Smooth muscle cell (in vitro differentiated cells): Measurements from ENCODE around the gene FARS2. TPM values are rescaled to one million over a fixed set of nuclear protein-coding genes. Genes with fewer than 3 reads are reported as not detected.

Source experiments
- DNase-seq: peaks from one replicate; lab custom pipeline; 2025; ENCODE audit not compliant: unreplicated experiment; lab: John Stamatoyannopoulos, UW
- H2AFZ ChIP-seq: fragments of 200-600 bp; sonication (generic); 2 replicates; pipeline ENCODE4 v1.6.0; 2016; ENCODE audit warnings: antibody characterized with exemption, low read depth, mild to moderate bottlenecking
- H3F3A ChIP-seq: fragments of 200-600 bp; sonication (generic); 2 replicates; pipeline ENCODE4 v1.6.0; 2017; ENCODE audit warnings: antibody characterized with exemption, low read depth
- H3K27ac ChIP-seq: fragments of 200-600 bp; sonication (generic); 2 replicates; pipeline ENCODE4 v1.5.1; 2016; ENCODE audit warnings: low read depth, mild to moderate bottlenecking
- H3K27me3 ChIP-seq: fragments of 200-600 bp; sonication (generic); 2 replicates; pipeline ENCODE4 v1.6.1; 2016; ENCODE audit warnings: low read depth, mild to moderate bottlenecking
- H3K36me3 ChIP-seq: fragments of 200-600 bp; sonication (generic); 2 replicates; pipeline ENCODE4 v1.5.1; 2016; ENCODE audit warnings: low read depth
- H3K4me1 ChIP-seq: fragments of 200-600 bp; sonication (generic); 2 replicates; pipeline ENCODE4 v1.5.1; 2016; ENCODE audit warnings: low read depth
- H3K4me2 ChIP-seq: fragments of 200-600 bp; sonication (generic); 2 replicates; pipeline ENCODE4 v1.6.0; 2016; ENCODE audit warnings: mild to moderate bottlenecking
- H3K4me3 ChIP-seq: fragments of 200-600 bp; sonication (generic); 2 replicates; pipeline ENCODE4 v1.5.1; 2016; ENCODE audit warnings: mild to moderate bottlenecking
- H3K79me2 ChIP-seq: fragments of 200-600 bp; sonication (generic); 2 replicates; pipeline ENCODE4 v1.6.0; 2016; ENCODE audit warnings: low read depth, mild to moderate bottlenecking
- H3K9ac ChIP-seq: fragments of 200-600 bp; sonication (generic); 2 replicates; pipeline ENCODE4 v1.6.0; 2016; ENCODE audit warnings: low read depth
- H3K9me3 ChIP-seq: fragments of 200-600 bp; sonication (generic); replicated peaks from 2 replicates; pipeline ENCODE4 v1.5.1; 2016; ENCODE audit warnings: low read depth
- H4K20me1 ChIP-seq: fragments of 200-600 bp; sonication (generic); 2 replicates; pipeline ENCODE4 v1.6.0; 2016; ENCODE audit warnings: low read depth
- WGBS: methylation state at CpG from one replicate; pipeline ENCODE4 v1.1.7; 2016; ENCODE audit warnings: low lambda C conversion rate; 5-methylcytosine and 5-hydroxymethylcytosine counted together
- polyA plus RNA-seq: library from polyadenylated mRNA; unstranded; fragments of >200 nt; fragmentation: Nextera tagmentation; extraction: Ambion mirVana; gene quantifications from 2 replicates; pipeline ENCODE4 v1.2.1, GENCODE V29; 2016
- total RNA-seq: library from RNA; depleted of rRNA; stranded (reverse); fragments of >200 nt; gene quantifications from 2 replicates; pipeline ENCODE4 v1.2.3, GENCODE V29; 2014
- TF ChIP-seq, protein P1 (sequence below): fragments of 200-600 bp; sonication (generic); IDR thresholded peaks from 2 replicates; pipeline ENCODE4 v1.5.1; 2017; ENCODE audit warnings: borderline replicate concordance, mild to moderate bottlenecking, antibody characterized with exemption; ENCODE audit not compliant: insufficient read depth, poor library complexity, severe bottlenecking

The FARS2 gene
- total and polyA plus RNA-seq, 2 experiments from 2014 or later: 9.6 to 13.2 TPM

DNA sequence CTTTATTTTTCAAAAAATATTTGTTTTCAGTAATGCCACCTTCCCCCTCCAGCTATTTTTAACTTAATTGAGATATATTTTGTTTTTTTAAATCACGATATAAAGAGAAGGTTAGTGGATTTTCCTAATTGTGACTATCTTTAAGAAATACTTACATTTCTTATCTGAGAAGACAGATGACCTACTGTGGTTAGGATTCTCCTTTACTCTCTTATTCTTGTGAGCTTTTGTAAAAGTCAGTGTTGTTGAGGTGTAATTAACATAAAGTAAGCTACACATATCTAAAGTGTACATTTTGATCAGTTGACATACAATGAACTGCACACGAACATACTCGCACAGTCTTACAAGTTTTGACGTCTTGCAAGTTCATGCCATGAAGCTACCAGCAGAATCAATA is 144.7 kb downstream of the FARS2 start:
- H3K4me1 ChIP-seq: peaks cover 5% of the 10 kb centered on the region
- H2AFZ ChIP-seq: no peak overlapping the region
- H3K27ac ChIP-seq: no peak overlapping the region
- no peak overlapping the region for H3K4me2 ChIP-seq
- no peak overlapping the region for H3K4me3 ChIP-seq
- H3K9me3 ChIP-seq: peaks cover 7% of the 10 kb centered on the region
- DNase-seq: no peak
- H3F3A ChIP-seq: no peaks in the 10 kb centered on the region
- peaks cover 9% of the 10 kb centered on the region for H3K79me2 ChIP-seq
- H4K20me1 ChIP-seq: no peaks in the 10 kb centered on the region
- TF ChIP-seq, protein P1, sequence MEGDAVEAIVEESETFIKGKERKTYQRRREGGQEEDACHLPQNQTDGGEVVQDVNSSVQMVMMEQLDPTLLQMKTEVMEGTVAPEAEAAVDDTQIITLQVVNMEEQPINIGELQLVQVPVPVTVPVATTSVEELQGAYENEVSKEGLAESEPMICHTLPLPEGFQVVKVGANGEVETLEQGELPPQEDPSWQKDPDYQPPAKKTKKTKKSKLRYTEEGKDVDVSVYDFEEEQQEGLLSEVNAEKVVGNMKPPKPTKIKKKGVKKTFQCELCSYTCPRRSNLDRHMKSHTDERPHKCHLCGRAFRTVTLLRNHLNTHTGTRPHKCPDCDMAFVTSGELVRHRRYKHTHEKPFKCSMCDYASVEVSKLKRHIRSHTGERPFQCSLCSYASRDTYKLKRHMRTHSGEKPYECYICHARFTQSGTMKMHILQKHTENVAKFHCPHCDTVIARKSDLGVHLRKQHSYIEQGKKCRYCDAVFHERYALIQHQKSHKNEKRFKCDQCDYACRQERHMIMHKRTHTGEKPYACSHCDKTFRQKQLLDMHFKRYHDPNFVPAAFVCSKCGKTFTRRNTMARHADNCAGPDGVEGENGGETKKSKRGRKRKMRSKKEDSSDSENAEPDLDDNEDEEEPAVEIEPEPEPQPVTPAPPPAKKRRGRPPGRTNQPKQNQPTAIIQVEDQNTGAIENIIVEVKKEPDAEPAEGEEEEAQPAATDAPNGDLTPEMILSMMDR: no peak
- WGBS: 97% methylated on average over 4 of the region's 4 CpGs
- H3K27me3 ChIP-seq: no peaks in the 10 kb centered on the region
- H3K36me3 ChIP-seq: peaks cover 7% of the 10 kb centered on the region
- no peak overlapping the region for H3K9ac ChIP-seq

GRCh38 chr6:5411414-5411813 is 150.1 kb downstream of the FARS2 start:
- no peaks in the 10 kb centered on the region for H3K27me3 ChIP-seq
- no peak overlapping the region for H3K4me3 ChIP-seq
- no peak overlapping the region for H3K4me2 ChIP-seq
- peaks cover 13% of the 10 kb centered on the region for H3K4me1 ChIP-seq
- TF ChIP-seq, protein P1: no peak
- H3K27ac ChIP-seq: no peak overlapping the region
- H3K9ac ChIP-seq: no peak overlapping the region
- no peak overlapping the region for H2AFZ ChIP-seq
- H3K79me2 ChIP-seq: no peaks in the 10 kb centered on the region
- no peaks in the 10 kb centered on the region for H4K20me1 ChIP-seq
- DNase-seq: no peak
- no peaks in the 10 kb centered on the region for H3F3A ChIP-seq
- no peaks in the 10 kb centered on the region for H3K9me3 ChIP-seq
- H3K36me3 ChIP-seq: no peaks in the 10 kb centered on the region

DNA sequence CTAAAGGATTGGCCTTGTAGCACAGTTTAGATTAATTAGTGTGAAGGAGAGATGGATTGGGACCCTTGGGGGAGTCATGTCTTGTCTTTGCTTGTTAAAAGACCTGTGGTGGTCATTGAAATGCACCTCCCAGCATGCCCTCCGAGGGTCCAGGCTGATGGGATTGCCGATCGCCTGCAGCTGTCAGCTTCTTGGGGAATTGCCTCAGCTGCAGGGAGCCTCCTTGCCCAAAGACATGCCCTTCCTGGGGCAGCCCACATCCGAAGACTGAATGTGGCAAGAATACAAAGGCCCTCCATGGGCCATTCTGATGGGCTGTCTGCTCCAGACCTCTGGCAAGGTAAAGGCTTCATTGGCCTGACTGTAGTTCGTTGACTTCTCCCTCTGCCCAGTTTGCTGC is 150.7 kb downstream of the FARS2 start:
- Histone ChIP-seq H3K9ac (no peak overlapping the region), H2AFZ (no peak overlapping the region), H3K9me3 (no peaks in the 10 kb centered on the region), H3K79me2 (no peaks in the 10 kb centered on the region), H3K27me3 (no peaks in the 10 kb centered on the region), H3F3A (no peaks in the 10 kb centered on the region), H3K27ac (no peak overlapping the region), H3K4me3 (no peak overlapping the region), H3K4me1 (peaks cover 13% of the 10 kb centered on the region), H4K20me1 (no peaks in the 10 kb centered on the region), H3K36me3 (no peaks in the 10 kb centered on the region), H3K4me2 (no peak overlapping the region)
- TF ChIP-seq, protein P1: no peak
- WGBS: 73% methylated on average over 5 of the region's 5 CpGs
- no peak for DNase-seq

GRCh38 chr6:5412663-5413062 is 151.3 kb downstream of the FARS2 start:
- 96% methylated on average over 7 of the region's 7 CpGs for WGBS
- Histone ChIP-seq H3K9ac (no peak overlapping the region), H4K20me1 (no peaks in the 10 kb centered on the region), H3K36me3 (no peaks in the 10 kb centered on the region), H3F3A (no peaks in the 10 kb centered on the region), H3K4me3 (no peak overlapping the region), H2AFZ (no peak overlapping the region), H3K9me3 (no peaks in the 10 kb centered on the region), H3K27me3 (no peaks in the 10 kb centered on the region), H3K79me2 (no peaks in the 10 kb centered on the region), H3K27ac (no peak overlapping the region), H3K4me2 (no peak overlapping the region), H3K4me1 (peaks cover 13% of the 10 kb centered on the region)
- TF ChIP-seq, protein P1: no peak
- no peak for DNase-seq
